HG03064 (cell line): ENCODE results near the gene HOXB8.

Source experiments
- ATAC-seq: cut with Tn5 transposase; IDR thresholded peaks from one replicate; pipeline ENCODE4 v1.9.1; 2021; ENCODE audit warnings: low read depth; ENCODE audit not compliant: unreplicated experiment

The HOXB8 gene

DNA sequence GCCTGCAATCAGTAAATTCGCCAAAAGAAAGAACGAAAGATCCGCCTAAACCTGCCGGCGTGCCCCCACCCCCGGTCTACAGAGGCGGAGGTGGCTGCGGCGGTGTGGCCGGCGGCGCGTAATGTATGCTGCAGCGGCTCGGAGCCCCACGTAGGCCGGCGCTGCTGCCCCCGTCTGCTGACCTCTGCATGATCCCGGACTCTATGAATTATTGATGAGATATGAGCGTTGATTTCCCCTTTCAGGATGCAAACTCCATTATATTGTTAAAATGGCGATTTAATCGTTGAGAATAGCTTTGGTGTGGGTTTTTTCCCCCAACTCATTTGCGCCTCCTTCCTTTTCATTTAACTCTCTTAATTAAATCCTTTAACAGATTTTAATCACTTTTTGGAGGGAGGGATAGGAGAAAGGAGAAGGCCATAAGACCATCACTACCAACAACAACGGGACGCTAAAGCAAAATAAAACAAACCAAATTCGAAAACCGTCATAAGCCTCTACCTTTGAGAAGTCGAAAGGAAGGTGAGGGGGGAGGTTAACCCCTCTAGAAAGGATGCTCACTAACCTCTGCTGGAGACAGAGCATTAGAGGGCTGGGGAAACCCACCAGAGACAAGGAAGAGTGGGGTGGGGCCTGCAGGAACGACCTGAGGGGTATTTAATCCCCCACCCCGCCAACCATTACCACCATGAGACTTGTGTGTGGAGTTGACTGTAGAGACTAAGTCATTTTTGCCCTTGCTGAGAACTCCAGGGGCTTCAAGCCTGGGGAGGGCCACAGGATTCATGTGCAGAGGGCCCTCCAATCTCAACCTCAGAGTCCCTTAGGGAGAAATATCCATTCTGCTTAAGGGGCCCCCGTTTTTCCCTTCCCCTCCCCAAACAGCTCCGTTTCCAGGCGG lies 28.5 kb downstream of the HOXB8 start:
- ATAC-seq, result no peak

DNA sequence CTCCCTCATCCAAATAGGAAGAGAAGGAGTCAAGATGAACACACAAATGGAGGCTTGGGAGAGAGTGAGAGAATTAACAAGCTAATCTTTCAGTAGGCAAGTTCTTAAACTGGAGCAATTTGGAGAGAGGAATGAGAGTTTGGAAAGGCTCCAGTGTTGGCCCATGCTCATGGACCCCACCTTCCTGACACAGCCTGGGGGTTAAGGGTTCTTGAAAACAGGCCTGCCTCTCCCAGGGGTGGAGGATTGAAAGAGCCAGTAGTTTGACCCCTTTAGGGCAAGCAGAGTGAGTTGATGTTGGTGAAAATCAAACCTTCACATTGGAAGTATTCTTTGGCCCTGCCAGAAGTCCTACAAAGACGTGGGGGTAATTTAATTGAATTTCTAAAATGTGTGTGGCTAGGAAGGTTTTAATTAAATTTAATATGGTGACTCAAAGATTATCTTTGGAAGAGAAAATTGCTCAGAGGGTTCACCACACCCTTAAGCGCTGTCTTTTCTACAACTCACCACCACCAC lies 30.8 kb downstream of the HOXB8 start:
- no peak for ATAC-seq

DNA sequence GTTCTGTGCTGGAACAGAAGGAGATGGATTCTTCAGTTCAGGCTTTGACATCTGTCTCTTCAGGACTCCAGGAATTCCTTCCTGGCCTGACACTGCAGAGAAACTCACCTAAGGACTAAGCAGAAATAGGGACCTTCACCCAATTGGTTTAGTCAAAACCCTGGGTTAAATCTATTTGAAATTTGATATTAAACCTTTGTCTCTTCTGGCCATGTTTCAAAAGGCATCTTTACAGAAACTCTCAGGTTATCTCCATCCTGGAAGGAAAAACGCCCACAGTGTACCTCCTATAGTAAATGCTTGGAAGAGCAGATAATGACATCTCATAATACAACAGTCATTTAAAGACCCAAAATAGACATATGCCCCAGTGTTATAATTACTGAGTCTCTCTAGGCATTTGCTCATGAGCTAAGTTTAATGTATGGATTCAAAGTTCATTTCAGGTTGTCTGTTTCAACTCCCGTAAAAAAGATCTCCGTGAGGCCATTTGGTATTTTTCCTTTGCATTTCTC lies 31.3 kb downstream of the HOXB8 start:
- no peak for ATAC-seq

DNA sequence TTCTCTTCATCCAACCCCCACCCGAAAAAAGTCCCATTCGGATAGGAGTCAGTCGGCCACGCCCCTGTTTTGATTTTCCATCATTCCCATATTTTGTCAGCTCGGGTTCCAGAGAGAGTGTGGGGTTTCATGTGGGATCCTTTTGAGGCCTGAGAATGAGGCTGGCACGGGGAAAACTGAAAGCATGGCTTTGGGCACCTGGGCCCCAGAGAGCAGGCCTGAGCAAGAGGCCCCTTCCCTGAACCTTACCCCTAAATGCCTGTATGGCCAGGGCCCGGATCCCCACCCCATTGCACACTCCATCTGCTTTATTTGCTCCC lies 32.4 kb downstream of the HOXB8 start:
- no peak for ATAC-seq

DNA sequence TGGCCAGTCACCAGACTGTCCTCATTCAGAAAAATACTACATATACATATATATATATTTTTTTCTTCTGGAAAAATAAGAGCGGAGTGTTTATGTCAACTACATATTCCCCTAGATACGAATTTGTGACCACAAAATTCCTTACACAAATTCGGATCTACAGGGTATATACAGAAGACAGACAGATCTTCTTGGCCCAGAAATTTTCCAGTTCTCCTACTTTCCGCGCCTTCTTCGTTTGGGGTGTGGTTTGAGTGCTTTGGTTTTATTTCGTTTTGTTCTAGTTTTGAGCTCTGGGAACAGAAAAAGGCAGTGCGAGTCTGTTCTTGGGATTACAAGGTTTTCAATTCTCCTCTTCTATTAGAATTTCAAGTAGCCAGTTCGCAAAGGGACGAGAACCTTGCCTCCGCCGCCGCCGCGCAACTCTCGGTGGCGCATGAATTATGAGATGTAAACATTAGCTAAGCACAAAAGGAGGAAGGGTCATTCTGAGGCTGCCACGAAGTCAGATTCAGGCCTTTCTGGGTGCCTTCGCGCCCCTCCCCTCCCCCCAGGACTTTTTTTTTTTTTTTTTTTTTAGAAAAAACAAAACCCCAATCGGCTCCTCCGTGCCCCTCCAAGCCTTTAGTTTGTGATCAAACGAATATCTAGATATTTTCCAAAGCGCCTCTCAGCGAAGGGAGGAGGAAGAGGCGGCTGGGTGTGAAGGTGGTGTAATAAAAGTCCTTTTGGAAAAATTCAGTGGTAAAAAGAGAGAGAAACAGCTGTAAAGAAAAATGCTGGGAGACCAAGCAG lies 35.1 kb downstream of the HOXB8 start:
- no peak for ATAC-seq

DNA sequence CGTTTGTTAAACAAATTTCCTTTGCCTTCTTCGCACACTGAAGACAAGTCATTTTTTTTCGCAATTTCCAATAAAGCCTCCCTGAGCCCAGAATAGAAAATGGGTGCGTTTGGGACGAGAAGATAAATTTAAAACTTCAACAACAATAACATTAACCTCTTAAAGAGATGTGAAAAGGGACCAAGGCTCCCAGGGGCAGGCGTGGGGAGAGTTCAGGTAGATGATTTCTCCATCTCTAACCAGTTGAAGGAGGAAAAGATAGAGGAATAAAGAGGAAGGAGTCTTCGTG lies 35.7 kb downstream of the HOXB8 start:
- ATAC-seq, result no peak

DNA sequence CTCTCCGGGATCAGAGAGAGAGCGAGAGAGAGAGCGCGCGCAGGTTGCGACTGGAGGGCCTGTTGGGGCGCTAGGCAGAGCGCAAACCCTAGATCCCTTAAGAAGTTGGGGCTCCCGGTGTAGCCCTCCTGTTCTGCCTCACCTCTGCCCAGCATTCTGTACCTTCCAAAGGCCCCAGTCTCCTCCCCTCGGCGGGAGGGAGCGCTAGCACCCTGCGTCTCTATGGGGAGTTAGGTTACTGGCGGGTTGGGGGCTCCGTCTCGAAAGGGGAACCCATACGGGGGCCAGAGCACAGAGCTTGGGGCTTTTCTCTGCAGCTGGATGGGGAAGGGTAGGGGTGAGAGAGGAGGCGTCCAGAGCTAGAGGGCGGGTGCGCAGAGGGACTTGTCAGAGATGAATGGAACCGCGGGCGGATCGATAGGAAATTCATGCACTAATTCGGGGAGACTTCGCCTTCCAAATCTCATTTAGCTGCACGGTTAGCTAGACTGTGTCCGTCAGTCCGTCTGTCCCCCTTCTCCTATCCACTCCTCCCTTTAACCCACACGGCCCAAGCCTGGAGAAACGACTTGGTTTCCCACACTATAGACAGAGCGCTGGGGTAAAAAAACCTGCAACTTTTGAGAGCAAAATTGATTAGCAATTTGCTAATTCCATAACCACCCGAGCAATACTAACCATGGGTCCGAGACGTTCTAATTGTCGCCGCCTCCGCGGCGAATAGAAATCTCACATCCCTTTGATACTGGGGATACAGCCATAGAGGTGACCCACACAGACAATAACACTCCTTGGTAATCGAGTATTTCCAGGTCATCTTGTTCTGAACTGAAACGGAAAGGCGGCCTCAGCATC lies 36.2 kb downstream of the HOXB8 start:
- ATAC-seq, result no peak

DNA sequence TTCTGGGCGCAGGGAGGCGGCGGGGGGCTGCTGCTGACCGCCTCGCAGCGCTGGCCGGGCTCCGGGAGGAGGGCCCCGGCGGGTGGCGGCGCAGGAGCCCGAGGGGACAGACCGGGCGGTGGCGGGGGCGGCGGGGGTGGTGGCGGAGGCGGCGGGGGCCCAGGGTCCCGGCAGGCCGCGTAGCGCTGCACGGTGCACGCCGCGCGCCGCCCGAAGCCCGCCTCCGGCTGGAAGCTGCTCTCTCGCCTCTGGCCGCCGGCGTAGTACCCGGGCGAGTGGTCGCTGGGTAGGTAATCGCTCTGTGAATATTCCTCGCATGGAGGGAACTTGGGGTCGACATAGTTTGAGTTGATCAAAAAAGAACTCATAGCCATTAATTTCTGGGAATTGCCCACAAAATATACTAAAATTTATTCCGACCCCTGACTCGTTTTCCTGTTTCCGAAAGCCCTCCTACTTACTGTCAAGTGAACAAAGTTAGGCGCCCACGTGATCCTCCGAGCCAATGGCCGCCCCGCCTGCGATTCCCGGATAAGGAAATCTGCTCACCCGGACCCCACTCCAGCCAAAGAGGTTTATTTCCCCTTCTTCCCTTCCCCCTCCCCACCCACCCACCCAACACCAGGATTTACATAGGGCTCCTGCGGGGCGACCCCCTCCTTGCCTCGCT lies 37.0 kb downstream of the HOXB8 start, which contains the start of gene HOXB4:
HOXB4 (minus strand) TSS at position 405 of the 670 bp plus-strand sequence; CDS start at position 374, 31 bp downstream.
- ATAC-seq, result no peak

DNA sequence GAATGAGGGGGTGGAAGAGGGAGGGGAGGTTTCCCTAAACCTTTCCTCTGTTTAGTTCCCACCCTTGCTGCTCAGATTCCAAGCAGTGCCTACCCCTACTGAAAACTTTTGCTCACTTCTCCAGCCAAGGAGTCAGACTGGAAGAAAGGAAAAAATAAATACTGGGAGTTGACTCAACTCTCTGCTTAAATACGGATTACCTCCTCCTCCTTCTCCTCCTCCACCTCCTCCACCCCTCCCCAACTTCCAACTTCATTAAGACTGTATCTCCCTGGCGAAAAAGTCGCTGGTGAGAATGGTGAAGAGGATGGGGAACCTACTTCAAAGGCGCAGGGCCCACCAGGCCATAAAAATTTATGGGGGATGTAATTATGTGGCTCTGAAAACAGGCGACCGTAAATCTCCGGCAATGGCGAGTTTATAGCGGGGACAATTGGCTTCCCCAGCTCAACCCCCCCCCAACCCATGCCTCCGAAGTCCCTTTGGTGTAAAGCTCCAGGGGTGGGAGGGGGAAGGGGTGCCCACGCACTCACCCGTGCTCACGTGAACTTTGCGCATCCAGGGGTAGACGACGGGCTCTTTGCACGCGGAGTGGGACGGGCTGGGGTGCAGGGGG lies 37.7 kb downstream of the HOXB8 start:
- ATAC-seq, result no peak

DNA sequence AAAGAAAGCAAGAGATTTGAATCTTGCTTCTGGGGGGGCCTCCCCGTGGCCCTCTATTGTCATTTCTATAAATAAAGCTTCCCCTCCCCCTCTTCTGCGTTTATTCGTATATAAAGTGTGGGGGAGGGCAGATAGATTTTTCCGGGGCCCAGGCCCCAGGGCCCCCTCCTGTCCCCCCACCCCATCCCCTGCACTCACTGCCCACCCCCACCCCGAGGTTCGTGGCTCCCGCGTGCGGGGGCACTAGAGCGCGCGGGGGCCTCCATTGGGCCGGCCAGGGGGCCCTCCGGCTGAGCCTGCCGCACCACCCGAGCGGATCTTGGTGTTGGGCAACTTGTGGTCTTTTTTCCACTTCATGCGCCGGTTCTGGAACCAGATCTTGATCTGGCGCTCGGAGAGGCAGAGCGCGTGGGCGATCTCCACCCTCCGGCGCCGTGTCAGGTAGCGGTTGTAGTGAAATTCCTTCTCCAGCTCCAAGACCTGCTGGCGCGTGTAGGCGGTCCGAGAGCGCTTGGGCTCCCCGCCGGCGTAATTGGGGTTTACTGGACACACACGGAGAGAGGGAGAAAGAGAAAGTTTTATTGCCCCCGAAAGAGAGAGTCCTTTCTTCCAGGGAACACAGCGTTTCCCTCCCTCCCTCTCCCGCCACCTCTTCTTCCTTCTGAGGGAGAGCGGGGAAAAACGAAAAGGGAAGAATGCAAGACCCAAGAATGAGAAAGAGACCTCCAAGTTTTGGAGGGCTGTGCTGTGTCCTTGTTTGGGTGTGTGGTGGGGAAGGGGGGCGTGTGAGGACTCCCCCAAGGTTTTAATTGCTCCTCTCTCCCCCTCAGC lies 38.4 kb downstream of the HOXB8 start:
- ATAC-seq, result no peak

DNA sequence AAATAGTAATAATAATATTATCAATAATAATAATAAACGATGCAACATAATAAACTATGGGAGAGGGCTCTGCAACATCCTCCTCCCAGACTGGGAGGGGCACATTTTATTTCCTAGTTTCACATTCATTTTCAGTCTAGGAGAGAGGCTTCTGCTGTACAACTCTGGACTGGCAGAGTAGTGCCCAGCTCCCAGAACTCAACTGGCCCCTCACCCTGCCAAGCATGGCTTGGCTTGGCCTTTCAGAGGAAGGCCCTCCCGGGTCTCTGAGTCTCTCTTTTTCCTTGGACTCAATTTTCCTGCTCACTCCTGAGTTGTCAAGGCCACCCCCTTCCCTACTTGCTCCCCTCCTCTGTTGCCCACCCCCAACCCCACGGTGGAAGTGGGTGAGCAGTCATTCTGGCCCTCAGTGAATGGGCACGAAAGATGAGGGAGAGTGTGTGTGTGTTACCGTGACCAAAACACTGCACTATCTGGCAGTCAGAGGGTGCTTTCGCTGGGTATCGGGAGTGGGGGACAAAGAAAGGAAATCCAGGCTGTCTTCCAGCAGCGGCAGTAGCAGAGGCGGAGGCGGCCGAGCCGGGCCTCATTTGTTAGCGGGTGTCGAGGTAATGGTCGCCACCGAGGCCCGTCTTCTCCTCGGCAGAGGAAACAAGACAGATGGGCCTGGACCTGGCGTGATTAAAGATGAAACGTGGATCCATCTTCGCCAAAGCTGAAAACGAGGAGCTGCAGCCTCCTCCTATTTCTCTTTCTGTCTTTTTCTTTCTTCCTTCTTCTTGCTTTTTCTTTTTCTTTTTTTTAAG lies 39.2 kb downstream of the HOXB8 start:
- ATAC-seq, result no peak

DNA sequence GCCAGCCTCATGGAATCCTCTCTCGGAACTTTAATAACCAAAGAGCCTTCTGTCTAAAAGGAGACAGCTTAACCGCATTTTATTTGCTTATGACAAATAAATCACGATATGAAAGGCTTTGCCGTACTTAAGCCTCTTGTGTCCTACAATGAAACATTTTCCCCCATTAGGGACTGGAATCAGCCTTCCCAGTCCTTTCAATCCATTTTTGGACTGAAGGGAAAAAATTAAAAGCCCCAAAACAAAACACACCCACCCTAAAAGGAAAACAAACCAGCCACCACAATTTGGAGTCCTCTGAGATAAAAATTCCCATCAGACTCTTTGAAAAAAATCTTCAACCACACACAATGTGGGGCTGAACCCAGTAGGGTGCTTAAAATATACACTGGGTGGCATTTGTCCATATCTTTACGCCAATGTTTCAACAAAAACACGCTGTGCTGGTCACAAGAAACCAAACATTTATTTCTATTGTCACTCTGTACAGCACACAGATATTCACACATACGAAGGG lies 40.0 kb downstream of the HOXB8 start:
- ATAC-seq, result no peak

DNA sequence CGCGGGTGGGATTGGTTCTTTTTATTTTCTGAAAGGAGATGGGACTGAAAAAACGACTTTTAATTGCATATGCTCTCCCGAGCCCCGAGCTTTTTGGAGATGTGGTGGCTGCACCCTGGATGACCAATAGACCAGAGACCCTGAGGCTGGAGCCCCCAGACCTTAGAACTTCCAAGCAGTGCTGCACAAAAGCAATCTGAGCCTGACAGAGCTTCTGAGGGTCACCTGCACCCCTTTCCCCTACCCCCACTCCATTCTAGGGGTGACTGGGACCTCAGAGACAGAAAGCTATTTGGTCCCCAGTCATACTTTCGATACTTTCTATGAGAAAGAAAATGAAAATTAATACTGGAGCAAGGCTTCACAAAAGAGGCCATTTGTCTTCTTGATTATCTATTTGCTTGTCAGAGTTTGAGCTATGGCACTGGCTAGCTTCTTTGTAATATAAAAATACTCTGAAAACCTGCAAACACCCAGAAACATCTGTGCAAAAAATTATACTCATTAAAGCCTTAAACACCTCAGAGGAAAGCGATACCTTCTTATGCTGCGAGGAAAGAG lies 40.5 kb downstream of the HOXB8 start:
- ATAC-seq, result no peak

DNA sequence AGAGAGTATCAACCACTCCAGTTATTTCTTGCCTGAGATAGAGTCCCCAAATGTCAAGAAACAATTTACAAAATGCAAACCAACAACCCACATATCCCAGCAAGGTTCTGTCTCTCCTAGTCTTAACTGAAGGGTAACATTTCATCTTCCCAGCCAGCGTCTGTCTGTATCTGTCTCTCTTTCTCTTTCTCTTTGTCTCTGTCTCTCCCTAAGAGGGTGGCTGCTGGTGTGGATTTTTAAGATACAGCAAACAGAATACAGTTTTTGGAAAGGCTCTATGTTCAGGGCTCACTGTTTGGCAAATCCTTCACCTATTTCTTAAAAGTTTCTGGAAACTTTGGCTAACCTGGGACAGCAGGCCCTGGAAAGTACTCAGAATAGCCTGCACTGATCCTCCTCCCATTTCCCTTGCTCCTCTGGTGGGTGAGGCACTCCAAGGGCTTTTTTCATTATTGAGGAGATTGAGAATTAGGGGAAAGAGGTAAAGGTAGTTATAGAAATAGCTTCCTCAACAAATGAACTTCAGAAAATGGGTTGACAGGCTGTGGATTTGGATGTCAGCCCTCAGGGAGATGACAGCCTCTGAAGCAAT lies 43.2 kb downstream of the HOXB8 start:
- no peak for ATAC-seq

DNA sequence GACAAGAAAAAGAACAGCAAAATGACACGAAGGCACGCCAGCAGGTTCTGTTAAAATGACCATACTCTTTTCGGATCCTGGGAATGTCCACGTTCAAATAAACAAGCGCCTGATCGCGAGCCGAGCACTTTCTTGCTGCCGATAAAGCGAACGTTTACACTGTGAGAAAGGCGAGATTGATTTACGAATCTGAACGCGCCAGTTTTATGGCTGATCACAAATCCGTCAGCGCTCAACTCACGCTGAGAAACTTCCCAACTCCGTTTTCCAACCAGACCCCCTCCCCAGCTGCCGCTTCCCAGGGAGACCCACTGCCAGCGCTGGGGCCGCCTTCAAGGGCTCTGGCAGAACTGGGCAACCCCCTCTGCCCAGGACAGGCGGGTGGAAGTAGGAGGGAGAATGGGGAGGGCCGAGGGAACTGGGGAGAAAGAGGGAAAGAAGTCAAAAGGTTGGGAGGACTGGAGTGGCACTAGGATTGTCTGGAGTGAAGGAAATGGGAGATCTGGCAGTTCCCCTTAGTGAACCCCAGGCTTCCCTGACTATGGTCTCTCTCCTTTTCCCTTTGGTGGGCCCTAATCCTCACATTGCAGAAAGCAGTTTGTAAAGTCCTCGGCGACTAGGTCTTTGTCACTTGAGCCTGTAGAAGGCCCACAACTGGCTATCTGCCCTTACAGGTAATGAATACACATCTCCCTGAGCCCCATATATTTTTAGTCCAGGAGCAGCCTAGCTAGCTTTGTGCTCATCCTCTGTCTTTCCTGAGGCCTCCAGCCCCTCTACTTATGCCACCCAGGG lies 43.9 kb downstream of the HOXB8 start:
- no peak for ATAC-seq

DNA sequence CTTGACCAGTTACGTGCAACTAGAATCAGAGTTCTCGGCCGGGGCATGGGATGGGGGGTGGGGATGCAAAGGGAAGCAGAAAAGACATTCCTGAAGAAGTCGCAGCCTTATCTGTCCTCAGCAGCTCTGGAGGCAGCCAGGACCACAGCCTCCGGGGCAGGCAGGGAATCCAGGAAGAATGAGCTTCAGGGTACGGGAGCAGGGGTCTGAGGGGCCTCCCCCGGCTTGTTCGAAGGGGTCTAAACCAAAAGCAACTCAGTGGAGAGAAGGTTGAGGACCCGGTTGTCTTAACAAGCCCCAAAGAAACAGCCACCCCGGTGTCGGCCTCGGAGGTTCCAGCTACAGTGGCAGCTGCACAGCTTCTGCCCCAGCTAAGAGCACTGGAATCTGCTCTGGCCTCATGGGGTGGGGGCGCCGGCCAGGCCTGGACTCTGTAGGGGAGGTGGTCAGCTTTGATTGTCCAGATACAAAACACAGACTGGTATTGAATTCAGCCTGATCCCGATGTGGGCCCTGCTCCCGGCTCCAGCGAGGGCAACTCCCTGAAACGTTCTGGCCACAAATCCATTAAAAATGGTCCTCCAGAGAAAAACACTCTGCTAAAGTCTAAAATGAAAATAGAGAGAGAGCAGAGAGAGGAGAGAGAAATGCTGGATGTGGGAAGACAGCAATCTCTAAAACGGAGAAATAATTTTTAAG lies 44.6 kb downstream of the HOXB8 start:
- no peak for ATAC-seq
